ENCODE data around the gene MT1X.

DNA sequence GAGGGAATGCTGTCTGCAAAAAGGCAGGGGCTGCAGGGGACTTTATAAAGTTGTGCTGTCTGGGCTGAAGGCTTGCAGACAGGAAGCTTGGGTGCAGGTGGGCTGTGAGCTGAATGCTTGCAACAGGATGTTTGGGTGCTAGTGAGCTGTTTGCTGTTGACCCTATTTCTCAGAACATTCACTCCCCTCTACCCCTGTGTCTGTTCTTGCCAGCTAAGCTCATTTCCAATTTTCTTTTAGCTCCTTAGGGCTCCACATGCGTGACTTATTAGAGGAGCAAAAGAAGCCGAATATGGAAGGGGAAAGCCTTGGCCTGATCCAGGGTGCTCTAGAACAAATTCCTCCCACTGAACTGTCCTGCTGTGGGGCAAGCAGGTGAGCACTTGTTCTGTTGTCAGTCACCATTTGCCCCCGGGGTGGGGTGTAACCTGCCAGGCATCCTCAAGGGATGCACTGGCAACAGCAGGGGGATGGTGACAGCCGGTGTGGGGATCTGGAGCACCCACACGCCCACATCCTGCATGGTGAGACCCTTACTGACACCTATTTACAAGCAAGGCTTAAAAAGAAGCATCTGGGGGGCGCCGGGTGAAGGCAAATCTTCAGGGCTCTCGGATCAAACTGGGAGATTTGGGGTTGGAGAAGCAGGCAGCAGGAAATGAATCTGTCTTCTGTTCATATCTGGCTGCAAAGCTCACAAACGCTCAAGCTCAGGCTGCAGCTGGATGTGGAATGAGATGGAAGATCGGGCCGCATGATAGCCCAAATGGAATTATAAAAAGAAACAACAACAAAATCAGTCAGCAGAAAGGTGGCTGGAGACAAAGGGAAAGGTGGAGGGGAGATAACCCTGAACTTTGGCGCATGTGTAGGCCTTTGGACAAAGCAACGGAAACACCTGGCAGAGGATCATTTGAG is 26.5 kb downstream of the MT1X start:
- TF ChIP-seq POLR2A (IDR thresholded peaks at IDR 0.05): no peak
- TF ChIP-seq, protein P1, sequence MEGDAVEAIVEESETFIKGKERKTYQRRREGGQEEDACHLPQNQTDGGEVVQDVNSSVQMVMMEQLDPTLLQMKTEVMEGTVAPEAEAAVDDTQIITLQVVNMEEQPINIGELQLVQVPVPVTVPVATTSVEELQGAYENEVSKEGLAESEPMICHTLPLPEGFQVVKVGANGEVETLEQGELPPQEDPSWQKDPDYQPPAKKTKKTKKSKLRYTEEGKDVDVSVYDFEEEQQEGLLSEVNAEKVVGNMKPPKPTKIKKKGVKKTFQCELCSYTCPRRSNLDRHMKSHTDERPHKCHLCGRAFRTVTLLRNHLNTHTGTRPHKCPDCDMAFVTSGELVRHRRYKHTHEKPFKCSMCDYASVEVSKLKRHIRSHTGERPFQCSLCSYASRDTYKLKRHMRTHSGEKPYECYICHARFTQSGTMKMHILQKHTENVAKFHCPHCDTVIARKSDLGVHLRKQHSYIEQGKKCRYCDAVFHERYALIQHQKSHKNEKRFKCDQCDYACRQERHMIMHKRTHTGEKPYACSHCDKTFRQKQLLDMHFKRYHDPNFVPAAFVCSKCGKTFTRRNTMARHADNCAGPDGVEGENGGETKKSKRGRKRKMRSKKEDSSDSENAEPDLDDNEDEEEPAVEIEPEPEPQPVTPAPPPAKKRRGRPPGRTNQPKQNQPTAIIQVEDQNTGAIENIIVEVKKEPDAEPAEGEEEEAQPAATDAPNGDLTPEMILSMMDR (IDR thresholded peaks at IDR 0.05): no peak
